ENCODE results near the gene TSPAN32.

The TSPAN32 gene

DNA sequence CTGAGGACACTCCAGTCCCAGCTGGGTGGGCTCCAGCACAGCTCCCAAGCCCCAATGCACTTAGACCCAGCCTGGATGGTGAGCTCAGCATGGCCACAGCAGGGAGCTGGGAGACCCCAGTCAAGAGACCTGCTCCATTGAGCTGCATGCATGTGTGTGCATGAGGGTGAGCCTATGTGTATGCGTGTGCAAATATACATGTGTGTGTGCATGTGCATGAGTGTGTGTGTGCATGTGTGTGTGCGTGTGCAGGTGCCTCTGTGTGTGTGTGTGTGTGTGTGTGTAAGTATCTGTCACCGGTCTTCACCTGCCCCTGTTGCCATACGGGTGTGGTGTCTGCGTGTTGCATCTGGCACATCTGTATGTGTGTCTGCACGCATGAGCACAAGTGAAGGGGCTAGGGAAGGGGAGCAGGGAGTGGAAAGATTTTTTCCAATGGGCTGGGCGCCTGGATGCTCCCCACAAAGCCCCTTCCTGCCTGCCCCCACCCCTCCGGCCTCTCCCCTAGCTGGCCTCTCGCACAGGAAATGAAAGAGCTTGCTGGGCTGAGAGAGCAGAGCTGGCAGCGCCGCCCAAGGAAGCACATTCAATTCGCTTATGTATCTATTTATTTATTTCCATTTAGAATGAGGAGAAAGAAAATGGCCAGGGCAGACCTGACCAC lies 4.1 kb downstream of the TSPAN32 start:
- DNase-seq (ENCODE audit: low read depth in 1 of 2, low spot score in 1 of 2): peak in 1 of 2 experiments; percentile 57
- peak overlapping the region; percentile 98 for H3K27ac ChIP-seq (replicated peaks)
- no peaks in the 10 kb centered on the region for H3K27me3 ChIP-seq (ENCODE audit: insufficient read depth, poor library complexity, severe bottlenecking)
- TF ChIP-seq POLR2AphosphoS5 (IDR thresholded peaks at IDR 0.05; ENCODE audit: low read depth) (peak; percentile 12), GABPA (IDR thresholded peaks at IDR 0.05; ENCODE audit: low read depth) (no peak)
- peak overlapping the region; percentile 69 for H3K4me3 ChIP-seq (replicated peaks; ENCODE audit: insufficient read depth, low read length)

DNA sequence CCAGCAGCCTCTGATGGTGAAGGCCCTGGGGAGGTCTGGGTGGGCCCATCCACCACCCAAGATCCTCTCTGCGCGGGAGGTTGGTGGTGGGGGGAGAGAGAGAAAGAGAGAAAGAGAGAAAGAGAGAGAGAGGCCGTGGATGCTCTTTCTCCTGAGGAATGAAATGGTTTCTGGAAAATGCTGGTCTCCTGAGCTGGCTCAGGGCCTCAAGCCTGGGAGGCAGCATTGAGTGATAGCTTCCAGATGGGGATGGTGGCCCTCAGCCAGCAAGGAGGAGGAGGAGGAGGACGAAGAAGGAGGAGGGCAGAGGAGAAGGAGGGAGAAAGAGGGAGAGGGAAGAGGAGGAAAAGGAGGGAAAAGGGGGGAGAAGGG lies 4.6 kb downstream of the TSPAN32 start:
- peak overlapping the region; percentile 98 for H3K27ac ChIP-seq (replicated peaks)
- no peaks in the 10 kb centered on the region for H3K27me3 ChIP-seq (ENCODE audit: insufficient read depth, poor library complexity, severe bottlenecking)
- peak overlapping the region; percentile 69 for H3K4me3 ChIP-seq (replicated peaks; ENCODE audit: insufficient read depth, low read length)
- no peak for DNase-seq (ENCODE audit: low read depth in 1 of 2, low spot score in 1 of 2)
- TF ChIP-seq SPI1 (IDR thresholded peaks at IDR 0.05; ENCODE audit: borderline replicate concordance, low read depth) (no peak), POLR2AphosphoS5 (IDR thresholded peaks at IDR 0.05; ENCODE audit: low read depth) (no peak), GABPA (IDR thresholded peaks at IDR 0.05; ENCODE audit: low read depth) (no peak)
- TF ChIP-seq, protein P1, sequence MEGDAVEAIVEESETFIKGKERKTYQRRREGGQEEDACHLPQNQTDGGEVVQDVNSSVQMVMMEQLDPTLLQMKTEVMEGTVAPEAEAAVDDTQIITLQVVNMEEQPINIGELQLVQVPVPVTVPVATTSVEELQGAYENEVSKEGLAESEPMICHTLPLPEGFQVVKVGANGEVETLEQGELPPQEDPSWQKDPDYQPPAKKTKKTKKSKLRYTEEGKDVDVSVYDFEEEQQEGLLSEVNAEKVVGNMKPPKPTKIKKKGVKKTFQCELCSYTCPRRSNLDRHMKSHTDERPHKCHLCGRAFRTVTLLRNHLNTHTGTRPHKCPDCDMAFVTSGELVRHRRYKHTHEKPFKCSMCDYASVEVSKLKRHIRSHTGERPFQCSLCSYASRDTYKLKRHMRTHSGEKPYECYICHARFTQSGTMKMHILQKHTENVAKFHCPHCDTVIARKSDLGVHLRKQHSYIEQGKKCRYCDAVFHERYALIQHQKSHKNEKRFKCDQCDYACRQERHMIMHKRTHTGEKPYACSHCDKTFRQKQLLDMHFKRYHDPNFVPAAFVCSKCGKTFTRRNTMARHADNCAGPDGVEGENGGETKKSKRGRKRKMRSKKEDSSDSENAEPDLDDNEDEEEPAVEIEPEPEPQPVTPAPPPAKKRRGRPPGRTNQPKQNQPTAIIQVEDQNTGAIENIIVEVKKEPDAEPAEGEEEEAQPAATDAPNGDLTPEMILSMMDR (IDR thresholded peaks at IDR 0.05; ENCODE audit: insufficient read depth, low read length): no peak
- TF ChIP-seq, protein P2, sequence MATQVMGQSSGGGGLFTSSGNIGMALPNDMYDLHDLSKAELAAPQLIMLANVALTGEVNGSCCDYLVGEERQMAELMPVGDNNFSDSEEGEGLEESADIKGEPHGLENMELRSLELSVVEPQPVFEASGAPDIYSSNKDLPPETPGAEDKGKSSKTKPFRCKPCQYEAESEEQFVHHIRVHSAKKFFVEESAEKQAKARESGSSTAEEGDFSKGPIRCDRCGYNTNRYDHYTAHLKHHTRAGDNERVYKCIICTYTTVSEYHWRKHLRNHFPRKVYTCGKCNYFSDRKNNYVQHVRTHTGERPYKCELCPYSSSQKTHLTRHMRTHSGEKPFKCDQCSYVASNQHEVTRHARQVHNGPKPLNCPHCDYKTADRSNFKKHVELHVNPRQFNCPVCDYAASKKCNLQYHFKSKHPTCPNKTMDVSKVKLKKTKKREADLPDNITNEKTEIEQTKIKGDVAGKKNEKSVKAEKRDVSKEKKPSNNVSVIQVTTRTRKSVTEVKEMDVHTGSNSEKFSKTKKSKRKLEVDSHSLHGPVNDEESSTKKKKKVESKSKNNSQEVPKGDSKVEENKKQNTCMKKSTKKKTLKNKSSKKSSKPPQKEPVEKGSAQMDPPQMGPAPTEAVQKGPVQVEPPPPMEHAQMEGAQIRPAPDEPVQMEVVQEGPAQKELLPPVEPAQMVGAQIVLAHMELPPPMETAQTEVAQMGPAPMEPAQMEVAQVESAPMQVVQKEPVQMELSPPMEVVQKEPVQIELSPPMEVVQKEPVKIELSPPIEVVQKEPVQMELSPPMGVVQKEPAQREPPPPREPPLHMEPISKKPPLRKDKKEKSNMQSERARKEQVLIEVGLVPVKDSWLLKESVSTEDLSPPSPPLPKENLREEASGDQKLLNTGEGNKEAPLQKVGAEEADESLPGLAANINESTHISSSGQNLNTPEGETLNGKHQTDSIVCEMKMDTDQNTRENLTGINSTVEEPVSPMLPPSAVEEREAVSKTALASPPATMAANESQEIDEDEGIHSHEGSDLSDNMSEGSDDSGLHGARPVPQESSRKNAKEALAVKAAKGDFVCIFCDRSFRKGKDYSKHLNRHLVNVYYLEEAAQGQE (IDR thresholded peaks at IDR 0.05; ENCODE audit: insufficient replicate concordance, low read depth): no peak

DNA sequence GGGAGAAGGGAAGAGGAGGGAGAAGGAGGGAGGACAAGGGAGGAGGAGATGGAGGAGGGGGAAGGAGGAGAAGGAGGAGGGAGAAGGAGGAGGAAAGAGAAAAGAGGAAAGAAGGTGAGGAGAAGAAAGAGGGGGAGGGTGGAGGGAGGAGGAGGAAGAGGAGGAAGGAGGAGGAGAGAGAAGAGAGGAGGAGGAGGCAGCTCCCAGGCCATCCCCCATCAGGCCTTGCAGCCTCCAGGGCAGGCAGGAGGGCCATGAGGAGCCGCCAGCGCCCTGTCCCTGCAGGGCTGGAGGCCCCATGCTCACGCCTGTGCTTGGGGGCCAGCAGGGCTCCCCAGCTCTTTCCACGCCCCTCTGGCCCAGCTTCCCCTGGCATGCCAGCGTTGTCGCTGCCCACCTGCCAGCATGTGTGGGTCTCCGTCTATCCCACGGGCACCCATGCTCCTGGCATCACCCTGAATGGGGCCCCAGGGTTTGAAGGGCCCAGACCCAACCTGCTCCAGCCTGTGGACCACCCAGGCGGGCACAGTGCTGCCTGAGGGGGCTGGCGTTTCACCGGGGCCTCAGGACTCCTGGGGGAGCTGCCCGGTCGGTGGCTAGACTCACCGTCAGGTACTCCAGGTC lies 5.2 kb downstream of the TSPAN32 start:
- DNase-seq (ENCODE audit: low read depth in 1 of 2, low spot score in 1 of 2): peak; percentile 64 to 70
- TF ChIP-seq SPI1 (IDR thresholded peaks at IDR 0.05; ENCODE audit: borderline replicate concordance, low read depth): no peak
- TF ChIP-seq POLR2AphosphoS5 (IDR thresholded peaks at IDR 0.05; ENCODE audit: low read depth): no peak
- TF ChIP-seq GABPA (IDR thresholded peaks at IDR 0.05; ENCODE audit: low read depth): no peak
- TF ChIP-seq, protein P1 (IDR thresholded peaks at IDR 0.05; ENCODE audit: insufficient read depth, low read length): no peak
- TF ChIP-seq, protein P2 (IDR thresholded peaks at IDR 0.05; ENCODE audit: insufficient replicate concordance, low read depth): no peak
- Histone ChIP-seq H3K27me3 (ENCODE audit: insufficient read depth, poor library complexity, severe bottlenecking) (no peaks in the 10 kb centered on the region), H3K4me3 (replicated peaks; ENCODE audit: insufficient read depth, low read length) (no peak overlapping the region), H3K27ac (replicated peaks) (no peak overlapping the region; the same call in 1 of the 2 replicates)

DNA sequence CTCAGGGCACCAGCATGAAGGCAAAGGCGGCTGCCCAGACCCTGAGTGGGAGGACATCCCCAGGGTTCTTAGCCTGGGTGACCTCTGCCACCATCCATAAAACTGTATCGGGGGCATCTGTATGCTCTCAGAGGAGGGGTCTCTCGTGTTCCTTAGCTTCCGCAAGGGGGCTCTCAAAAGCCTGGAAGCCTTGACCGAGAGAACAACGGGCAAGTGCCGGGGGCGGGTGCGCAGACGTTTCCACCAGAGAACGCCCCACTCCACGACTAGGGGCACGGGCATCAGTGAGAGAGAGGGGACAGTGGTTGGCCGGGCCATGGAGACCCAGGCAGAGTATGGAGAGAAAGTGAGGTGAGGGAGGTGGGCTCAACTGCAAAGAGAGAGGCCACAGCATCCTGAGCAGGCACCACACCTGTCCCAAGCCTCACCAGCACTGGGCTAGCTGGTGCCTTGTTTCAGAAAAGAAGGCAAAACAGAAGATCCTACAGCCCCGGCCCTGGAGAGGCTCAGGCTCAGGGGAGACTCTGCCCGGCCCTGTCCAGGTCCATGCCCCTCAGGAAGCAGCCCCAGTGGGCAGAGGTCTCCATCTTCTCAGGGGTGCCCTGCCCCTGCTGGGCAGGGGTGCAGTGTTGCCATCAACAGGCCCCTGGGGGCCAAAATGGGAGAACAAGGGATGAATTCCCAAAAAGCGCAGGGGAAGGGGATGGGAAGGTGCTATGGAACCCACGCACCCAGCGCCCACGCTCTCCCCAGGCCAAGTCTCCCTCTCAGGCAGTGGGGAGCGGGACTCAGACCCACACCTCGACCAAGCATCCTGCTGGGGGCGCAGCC lies 5.9 kb downstream of the TSPAN32 start:
- no peak for DNase-seq (ENCODE audit: low read depth in 1 of 2, low spot score in 1 of 2)
- Histone ChIP-seq H3K4me3 (replicated peaks; ENCODE audit: insufficient read depth, low read length) (no peak overlapping the region), H3K27me3 (ENCODE audit: insufficient read depth, poor library complexity, severe bottlenecking) (no peaks in the 10 kb centered on the region), H3K27ac (replicated peaks) (no peak overlapping the region; the same call in 1 of the 2 replicates)
- TF ChIP-seq, protein P1 (IDR thresholded peaks at IDR 0.05; ENCODE audit: insufficient read depth, low read length): no peak
- no peak for TF ChIP-seq POLR2AphosphoS5 (IDR thresholded peaks at IDR 0.05; ENCODE audit: low read depth)
- no peak for TF ChIP-seq SPI1 (IDR thresholded peaks at IDR 0.05; ENCODE audit: borderline replicate concordance, low read depth)
